Activated CD4-positive, alpha-beta T cell treated with anti-CD3 and anti-CD28 coated beads for 36 hours (primary cell): Measurements from ENCODE around the gene TPSD1. TPM values are rescaled to one million over a fixed set of nuclear protein-coding genes. Genes with fewer than 3 reads are reported as not detected.

Experiments
- ATAC-seq: fragments of 200-7000 bp; cut with Tn5 transposase; one replicate; pipeline ENCODE4 v1.10.0; 2021; ENCODE audit warnings: mild to moderate bottlenecking, moderate library complexity
- CTCF ChIA-PET: fragments of 350-600 bp; sonication (Branson Sonifier 250); formaldehyde crosslinking; loops from one replicate; lab custom pipeline; 2021; ENCODE audit warnings: antibody characterized with exemption; lab: Charles Lee
- POLR2A ChIA-PET: fragments of 350-600 bp; sonication (Branson Sonifier 250); formaldehyde crosslinking; loops from one replicate; lab custom pipeline; 2021; ENCODE audit warnings: antibody characterized with exemption, inconsistent platforms; lab: Charles Lee
- DNase-seq: peaks from one replicate; pipeline ENCODE4 v3.0.0-alpha.2; 2020
- H3K27ac Mint-ChIP-seq: one replicate; pipeline ENCODE4 v1.8.0; 2021; ENCODE audit warnings: mixed read lengths
- H3K27me3 Mint-ChIP-seq: one replicate; pipeline ENCODE4 v1.8.0; 2021; ENCODE audit warnings: mixed read lengths
- H3K36me3 Mint-ChIP-seq: one replicate; pipeline ENCODE4 v1.8.0; 2021; ENCODE audit warnings: low read depth, mixed read lengths
- H3K4me1 Mint-ChIP-seq: one replicate; pipeline ENCODE4 v1.8.0; 2021; ENCODE audit warnings: mixed read lengths
- H3K4me3 Mint-ChIP-seq: one replicate; pipeline ENCODE4 v1.8.0; 2021; ENCODE audit warnings: mild to moderate bottlenecking, moderate library complexity, mixed read lengths
- H3K9me3 Mint-ChIP-seq: one replicate; pipeline ENCODE4 v1.8.0; 2021; ENCODE audit warnings: low read depth, mixed read lengths
- intact Hi-C, 2 experiments: fragments of 100-400 bp; cut with DNase I in 1 of 2; cut with micrococcal nuclease in 1 of 2; formaldehyde crosslinking; loops; one replicate each; pipeline versions ENCODE4 v1.14.2 to v1.15.1; 2022 to 2024; cut with DNase I, micrococcal nuclease
- total RNA-seq, 2 experiments: library from RNA; stranded (reverse); gene quantifications; one replicate each; pipeline ENCODE4 v1.2.3, GENCODE V29; 2021

Gene TPSD1
- total RNA-seq, 2 experiments from 2014 or later: not detected

DNA sequence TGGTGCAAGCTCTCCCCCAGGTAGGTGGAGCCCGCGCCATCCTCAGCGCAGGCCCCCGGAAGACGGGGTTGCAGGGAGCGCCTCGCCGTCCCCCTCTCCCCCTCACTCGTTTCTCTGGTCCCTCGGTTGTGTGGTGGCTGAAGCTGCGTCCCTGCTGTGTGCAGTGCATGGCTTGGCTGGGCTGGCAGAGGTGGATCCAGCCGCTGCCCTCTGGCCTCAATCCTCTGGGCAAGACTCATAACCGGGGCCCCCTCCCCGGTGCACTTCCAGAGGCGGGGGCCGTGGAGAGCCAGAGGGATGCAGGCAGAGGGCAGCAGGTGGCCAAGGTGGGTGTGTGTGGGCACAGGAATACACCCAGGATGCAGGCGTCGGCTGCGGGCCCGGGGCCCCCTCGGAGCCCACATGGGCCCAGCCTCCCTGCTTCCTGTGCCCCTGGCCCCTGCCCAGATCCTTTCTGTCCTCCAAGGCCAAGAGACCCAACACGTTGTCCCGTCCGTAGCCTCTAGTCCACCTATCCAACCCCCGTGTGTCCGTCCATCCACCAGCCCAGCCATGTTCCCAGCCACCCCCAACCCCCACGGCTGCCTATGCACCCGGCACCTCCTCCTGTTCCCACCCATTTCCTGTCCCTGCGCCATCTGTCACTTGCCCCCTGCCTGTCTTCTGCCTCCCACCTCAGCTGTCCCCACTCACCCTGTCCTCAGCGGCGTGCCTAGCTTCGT lies 40.1 kb upstream of the TPSD1 start:
- H3K27me3 Mint-ChIP-seq: no peaks in the 10 kb centered on the region
- CTCF ChIA-PET: no interaction called here
- DNase-seq: no peak
- ATAC-seq: no peak
- intact Hi-C loops: no loop called here
- H3K27ac Mint-ChIP-seq: no peak overlapping the region
- H3K36me3 Mint-ChIP-seq: no peaks in the 10 kb centered on the region
- H3K4me3 Mint-ChIP-seq: no peak overlapping the region
- no peaks in the 10 kb centered on the region for H3K9me3 Mint-ChIP-seq
- POLR2A ChIA-PET: no interaction called here
- H3K4me1 Mint-ChIP-seq: no peaks in the 10 kb centered on the region

GRCh38 chr16:1216296-1216619 lies 39.6 kb upstream of the TPSD1 start:
- CTCF ChIA-PET: no interaction called here

DNA sequence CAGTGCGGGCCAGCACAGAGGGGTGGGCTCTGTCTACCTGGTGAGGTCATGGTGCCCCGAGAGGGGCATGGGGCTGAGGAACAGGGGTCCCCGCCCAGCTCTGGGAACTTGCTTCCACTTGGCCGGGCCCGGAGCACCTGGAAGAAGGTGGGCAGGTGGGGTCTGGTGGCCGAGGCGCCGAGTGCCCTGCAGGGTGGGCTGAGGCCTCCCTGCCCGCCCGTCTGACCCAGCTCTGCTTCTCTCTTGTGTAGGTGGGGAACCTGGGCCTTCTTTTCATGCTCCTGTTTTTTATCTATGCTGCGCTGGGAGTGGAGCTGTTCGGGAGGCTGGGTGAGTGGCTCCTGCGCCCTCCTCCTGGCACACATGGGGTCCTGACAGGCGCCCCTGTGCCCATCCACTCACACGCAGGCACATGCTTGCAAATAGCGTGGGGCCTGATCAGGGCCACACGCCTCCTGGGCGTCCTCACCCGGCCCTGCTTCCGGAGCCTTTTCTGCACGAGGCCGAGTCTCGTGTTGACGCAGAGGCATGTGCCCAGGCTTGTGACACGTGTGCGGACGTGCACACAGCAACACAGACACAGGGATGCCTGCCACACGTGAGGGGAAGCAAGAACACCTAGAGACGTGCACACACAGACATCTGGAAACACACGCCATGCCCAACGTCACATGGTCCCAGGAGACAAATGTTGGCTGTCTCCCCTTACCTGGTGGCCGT lies 39.0 kb upstream of the TPSD1 start:
- Mint-ChIP-seq H3K9me3 (no peaks in the 10 kb centered on the region), H3K4me1 (no peaks in the 10 kb centered on the region), H3K4me3 (no peak overlapping the region), H3K27ac (no peak overlapping the region), H3K36me3 (no peaks in the 10 kb centered on the region), H3K27me3 (no peaks in the 10 kb centered on the region)
- intact Hi-C loops: no loop called here
- ATAC-seq: no peak
- DNase-seq: no peak
- CTCF ChIA-PET: no interaction called here
- POLR2A ChIA-PET: no interaction called here

More at GRCh38 chr16:1216296-1216619, 39.6 kb upstream of the TPSD1 start:
- no peaks in the 10 kb centered on the region for H3K36me3 Mint-ChIP-seq
- no peak for DNase-seq
- H3K27me3 Mint-ChIP-seq: no peaks in the 10 kb centered on the region
- H3K27ac Mint-ChIP-seq: no peak overlapping the region
- intact Hi-C loops: no loop called here
- ATAC-seq: no peak
- no peaks in the 10 kb centered on the region for H3K4me1 Mint-ChIP-seq
- POLR2A ChIA-PET: no interaction called here
- H3K4me3 Mint-ChIP-seq: no peak overlapping the region
- no peaks in the 10 kb centered on the region for H3K9me3 Mint-ChIP-seq

DNA sequence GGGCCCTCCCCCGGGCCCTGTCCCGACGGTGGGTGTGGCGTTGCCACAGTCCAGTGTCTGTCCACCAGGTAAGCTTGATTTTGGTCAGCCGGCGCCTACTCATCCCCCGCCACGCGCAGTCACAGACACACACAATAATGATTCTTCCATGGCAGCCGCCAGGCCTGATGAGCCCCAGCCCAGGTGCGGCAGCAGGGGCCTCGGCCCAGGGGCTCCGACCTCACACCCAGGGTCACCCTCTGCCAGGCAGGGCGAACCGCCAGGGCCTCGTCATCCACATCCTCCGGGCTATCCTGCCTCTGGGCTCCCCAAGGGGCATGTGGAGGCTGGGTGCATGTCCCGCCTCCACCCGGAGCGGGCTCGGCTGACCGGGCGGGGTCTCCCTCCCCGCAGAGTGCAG lies 38.3 kb upstream of the TPSD1 start:
- Mint-ChIP-seq H3K4me3 (no peak overlapping the region), H3K36me3 (no peaks in the 10 kb centered on the region), H3K9me3 (no peaks in the 10 kb centered on the region), H3K4me1 (no peaks in the 10 kb centered on the region), H3K27ac (no peak overlapping the region), H3K27me3 (no peaks in the 10 kb centered on the region)
- CTCF ChIA-PET: no interaction called here
- POLR2A ChIA-PET: no interaction called here
- intact Hi-C loops: no loop called here
- DNase-seq (no peak), ATAC-seq (no peak)

- ChIA-PET CTCF (no interaction called here), POLR2A (no interaction called here)
- H3K9me3 Mint-ChIP-seq: no peaks in the 10 kb centered on the region
- no peaks in the 10 kb centered on the region for H3K36me3 Mint-ChIP-seq
- no peak for DNase-seq
- ATAC-seq: no peak
- H3K4me3 Mint-ChIP-seq: no peak overlapping the region
- no peaks in the 10 kb centered on the region for H3K4me1 Mint-ChIP-seq
- no peaks in the 10 kb centered on the region for H3K27me3 Mint-ChIP-seq
- H3K27ac Mint-ChIP-seq: no peak overlapping the region
- intact Hi-C loops: no loop called here
Measured at GRCh38 chr16:1218061-1218929, 37.6 kb upstream of the TPSD1 start.

DNA sequence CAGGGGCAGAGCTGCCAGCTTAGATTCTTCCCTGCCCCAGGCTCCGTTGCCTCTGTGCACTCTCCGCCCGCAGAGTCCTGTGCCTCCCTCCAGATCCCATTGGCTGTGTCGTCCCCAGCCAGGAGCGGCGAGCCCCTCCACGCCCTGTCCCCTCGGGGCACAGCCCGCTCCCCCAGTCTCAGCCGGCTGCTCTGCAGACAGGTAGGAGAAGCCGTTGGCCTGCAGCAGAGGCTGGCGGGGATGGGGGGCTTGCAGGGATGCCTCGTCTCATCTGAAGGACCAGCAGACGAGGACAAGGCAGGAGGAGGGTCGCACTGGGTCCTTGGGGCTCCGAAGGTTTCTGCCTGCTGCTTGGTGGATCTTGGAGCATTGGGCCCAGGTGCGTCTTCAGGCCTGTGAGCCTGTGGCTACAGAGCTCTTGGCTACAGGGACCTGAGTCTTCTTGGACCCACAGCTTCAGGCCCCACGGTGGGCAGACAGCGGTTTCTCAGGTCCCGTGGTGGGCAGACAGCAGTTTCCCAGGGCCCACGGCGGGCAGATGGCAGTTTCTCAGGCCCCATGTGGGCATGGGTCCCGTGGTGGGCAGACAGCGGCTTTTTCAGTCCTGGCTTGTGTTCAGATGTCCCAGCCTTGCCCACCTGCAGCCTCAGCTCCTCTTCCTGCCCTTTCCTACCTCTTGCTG lies 36.8 kb upstream of the TPSD1 start:
- Mint-ChIP-seq H3K27me3 (no peaks in the 10 kb centered on the region), H3K4me1 (no peaks in the 10 kb centered on the region), H3K9me3 (no peaks in the 10 kb centered on the region), H3K27ac (no peak overlapping the region), H3K4me3 (no peak overlapping the region), H3K36me3 (no peaks in the 10 kb centered on the region)
- ATAC-seq: no peak
- CTCF ChIA-PET: interaction anchor here (0.6 kb wide), 1 partner anchor 583 kb away, joined by 3 read pairs; no protein-coding TSS in a partner anchor
- POLR2A ChIA-PET: no interaction called here
- DNase-seq: no peak
- intact Hi-C loops: no loop called here

- CTCF ChIA-PET: no interaction called here
- Mint-ChIP-seq H3K36me3 (no peaks in the 10 kb centered on the region), H3K4me1 (no peaks in the 10 kb centered on the region)
Measured at GRCh38 chr16:1220098-1220728, 35.7 kb upstream of the TPSD1 start.

DNA sequence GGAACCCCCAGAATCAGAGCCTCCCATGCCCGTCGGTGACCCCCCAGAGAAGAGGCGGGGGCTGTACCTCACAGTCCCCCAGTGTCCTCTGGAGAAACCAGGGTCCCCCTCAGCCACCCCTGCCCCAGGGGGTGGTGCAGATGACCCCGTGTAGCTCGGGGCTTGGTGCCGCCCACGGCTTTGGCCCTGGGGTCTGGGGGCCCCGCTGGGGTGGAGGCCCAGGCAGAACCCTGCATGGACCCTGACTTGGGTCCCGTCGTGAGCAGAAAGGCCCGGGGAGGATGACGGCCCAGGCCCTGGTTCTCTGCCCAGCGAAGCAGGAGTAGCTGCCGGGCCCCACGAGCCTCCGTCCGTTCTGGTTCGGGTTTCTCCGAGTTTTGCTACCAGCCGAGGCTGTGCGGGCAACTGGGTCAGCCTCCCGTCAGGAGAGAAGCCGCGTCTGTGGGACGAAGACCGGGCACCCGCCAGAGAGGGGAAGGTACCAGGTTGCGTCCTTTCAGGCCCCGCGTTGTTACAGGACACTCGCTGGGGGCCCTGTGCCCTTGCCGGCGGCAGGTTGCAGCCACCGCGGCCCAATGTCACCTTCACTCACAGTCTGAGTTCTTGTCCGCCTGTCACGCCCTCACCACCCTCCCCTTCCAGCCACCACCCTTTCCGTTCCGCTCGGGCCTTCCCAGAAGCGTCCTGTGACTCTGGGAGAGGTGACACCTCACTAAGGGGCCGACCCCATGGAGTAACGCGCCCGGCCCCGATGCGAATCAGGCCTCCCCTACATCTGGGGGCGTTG lies 34.8 kb upstream of the TPSD1 start:
- Mint-ChIP-seq H3K9me3 (no peaks in the 10 kb centered on the region), H3K27me3 (no peaks in the 10 kb centered on the region), H3K27ac (no peak overlapping the region), H3K36me3 (no peaks in the 10 kb centered on the region), H3K4me3 (no peak overlapping the region), H3K4me1 (no peaks in the 10 kb centered on the region)
- CTCF ChIA-PET: no interaction called here
- DNase-seq (no peak), ATAC-seq (no peak)
- POLR2A ChIA-PET: interaction anchor here (1.0 kb wide), 1 partner anchor 457 kb away, joined by 4 read pairs; the partner anchor contains the start of gene JPT2
- intact Hi-C loops: no loop called here

More at GRCh38 chr16:1220098-1220728, 35.7 kb upstream of the TPSD1 start:
- POLR2A ChIA-PET: interaction anchor here (1.0 kb wide), 1 partner anchor 458 kb away, joined by 4 read pairs; the partner anchor contains the start of gene JPT2
- ATAC-seq (no peak), DNase-seq (no peak)
- Mint-ChIP-seq H3K4me3 (no peak overlapping the region), H3K27me3 (no peaks in the 10 kb centered on the region), H3K9me3 (no peaks in the 10 kb centered on the region), H3K27ac (no peak overlapping the region)
- intact Hi-C loops: no loop called here

DNA sequence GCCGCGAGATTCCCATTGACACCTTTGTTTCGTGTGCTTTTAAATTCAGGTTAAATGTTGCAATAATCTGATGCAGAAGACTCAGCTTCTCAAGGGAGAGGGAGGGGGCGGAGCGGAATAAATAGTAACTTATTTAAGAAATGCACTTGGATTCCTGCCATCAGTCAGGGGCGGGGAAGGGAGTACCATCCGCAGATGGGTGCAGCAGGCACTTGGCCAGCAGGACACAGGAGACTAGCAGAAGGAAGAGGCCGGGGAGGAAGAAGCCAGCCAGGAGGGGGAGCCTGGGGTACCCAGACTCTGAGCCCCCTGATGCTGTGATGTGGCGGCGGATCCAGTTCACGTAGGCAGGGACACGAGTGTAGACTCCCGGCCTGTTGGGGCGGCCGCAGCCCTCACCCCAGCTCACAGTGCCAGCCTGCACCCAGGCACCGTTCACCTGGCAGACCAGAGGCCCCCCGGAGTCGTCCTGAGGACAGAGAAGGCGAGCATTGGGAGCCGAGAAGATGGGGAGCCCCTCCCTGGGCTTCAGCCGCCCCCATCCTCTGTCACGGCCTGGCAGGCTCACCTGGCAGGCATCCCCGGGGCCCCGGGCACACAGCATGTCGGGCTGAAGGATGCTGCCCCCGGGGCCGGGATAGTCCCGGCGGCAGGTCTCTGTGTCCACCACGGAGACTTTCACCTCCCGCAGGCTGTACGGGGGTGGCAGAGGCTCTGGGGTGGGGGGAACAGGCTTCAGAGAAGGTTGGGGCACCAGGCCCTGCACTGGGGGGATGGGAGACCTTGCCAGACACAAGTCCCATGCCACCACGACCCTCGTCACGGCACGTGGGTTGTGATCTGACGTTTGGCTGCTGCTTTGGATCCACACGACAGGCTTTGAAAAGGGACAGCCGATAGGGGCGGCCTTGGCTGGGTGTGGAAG lies 34.0 kb upstream of the TPSD1 start:
- Mint-ChIP-seq H3K9me3 (no peaks in the 10 kb centered on the region), H3K4me3 (no peak overlapping the region), H3K36me3 (no peaks in the 10 kb centered on the region), H3K27ac (no peak overlapping the region), H3K27me3 (no peaks in the 10 kb centered on the region), H3K4me1 (no peaks in the 10 kb centered on the region)
- ATAC-seq (no peak), DNase-seq (no peak)
- intact Hi-C loops: no loop called here
- ChIA-PET POLR2A (no interaction called here), CTCF (no interaction called here)
